GM19395 (cell line): Measurements from ENCODE around the gene EP300.
"Not testable (repeated sequence)": the region's sequence is repeated elsewhere in the genome, so short reads cannot be mapped to it uniquely, and the experiment has no call there.

Source experiments
- ATAC-seq: cut with Tn5 transposase; IDR thresholded peaks from one replicate; pipeline ENCODE4 v1.9.1; 2021; ENCODE audit warnings: mild to moderate bottlenecking, moderate library complexity; ENCODE audit not compliant: unreplicated experiment

Gene EP300

DNA sequence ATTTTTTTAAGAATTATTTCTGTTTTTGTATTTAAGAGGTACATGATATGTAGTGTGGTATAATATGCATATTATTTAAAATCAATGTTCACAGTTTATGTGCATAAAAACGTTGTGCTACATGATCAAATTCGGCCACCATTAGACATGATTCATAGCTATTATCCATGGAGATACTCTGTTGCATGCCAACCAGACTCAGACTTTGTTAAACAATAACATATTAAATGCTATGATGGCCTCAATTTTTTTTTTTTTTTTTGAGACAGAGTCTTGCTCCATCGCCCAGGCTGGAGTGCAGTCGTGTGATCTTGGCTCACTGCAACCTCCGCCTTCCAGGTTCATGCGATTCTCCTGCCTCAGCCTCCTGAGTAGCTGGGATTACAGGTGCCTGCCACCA is 53.5 kb downstream of the EP300 start:
- not testable (repeated sequence) for ATAC-seq

DNA sequence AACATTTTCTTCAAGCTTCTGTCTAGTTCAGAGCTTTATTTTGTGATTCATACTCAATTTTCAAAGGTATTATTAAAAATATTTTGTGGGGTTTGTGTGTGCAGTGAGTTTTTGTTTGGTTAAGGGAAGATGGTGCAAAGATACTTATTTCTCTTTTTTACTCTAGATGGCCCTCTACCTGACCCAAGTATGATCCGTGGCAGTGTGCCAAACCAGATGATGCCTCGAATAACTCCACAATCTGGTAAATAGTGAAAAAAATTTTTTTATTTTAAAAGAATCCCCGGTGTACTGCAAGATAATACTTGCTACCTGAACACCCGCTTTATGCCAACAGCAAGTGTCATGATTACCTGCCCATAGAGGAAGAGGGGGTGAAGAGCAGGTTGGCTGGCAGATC is 54.2 kb downstream of the EP300 start:
- ATAC-seq: no peak

DNA sequence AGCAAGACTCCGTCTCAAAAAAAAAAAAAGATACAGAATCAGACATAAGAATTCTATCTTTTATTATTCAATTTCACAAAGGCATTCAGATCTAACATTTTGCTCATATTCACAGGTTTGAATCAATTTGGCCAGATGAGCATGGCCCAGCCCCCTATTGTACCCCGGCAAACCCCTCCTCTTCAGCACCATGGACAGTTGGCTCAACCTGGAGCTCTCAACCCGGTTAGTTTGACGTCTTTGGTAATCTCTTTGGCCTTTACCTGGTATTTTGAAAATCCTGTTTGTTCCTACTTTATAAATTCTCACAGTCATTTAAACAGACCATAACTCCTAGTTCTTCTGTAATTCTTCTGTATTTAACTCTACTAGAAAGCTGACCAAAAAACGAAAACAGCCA is 55.3 kb downstream of the EP300 start:
- ATAC-seq: no peak

DNA sequence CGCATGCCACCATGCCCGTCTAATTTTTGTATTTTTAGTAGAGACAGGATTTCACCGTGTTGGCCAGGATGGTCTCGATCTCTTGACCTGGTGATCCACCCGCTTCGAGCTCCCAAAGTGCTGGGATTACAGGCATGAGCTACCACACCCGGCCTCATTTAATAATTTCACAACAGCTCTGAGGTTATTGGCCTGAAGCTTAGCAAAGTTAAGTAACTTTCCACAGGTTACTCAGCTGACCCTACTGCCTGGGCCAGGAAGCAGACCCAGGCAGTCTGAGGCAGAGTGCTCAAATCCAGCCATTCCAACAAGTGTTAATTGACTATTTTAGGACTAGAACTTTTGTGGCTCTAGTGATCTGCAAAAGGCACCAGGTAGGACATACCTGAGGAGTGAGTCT is 60.5 kb downstream of the EP300 start:
- ATAC-seq: no peak

DNA sequence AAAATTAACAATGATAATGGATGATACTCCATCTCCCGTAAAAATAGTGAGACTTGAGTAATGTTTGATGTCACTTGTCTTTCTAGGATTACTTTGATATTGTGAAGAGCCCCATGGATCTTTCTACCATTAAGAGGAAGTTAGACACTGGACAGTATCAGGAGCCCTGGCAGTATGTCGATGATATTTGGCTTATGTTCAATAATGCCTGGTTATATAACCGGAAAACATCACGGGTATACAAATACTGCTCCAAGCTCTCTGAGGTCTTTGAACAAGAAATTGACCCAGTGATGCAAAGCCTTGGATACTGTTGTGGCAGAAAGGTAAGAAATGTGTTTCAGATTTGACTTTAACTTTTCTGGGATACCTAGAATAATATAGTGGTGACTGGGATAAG is 64.7 kb downstream of the EP300 start:
- no peak for ATAC-seq

DNA sequence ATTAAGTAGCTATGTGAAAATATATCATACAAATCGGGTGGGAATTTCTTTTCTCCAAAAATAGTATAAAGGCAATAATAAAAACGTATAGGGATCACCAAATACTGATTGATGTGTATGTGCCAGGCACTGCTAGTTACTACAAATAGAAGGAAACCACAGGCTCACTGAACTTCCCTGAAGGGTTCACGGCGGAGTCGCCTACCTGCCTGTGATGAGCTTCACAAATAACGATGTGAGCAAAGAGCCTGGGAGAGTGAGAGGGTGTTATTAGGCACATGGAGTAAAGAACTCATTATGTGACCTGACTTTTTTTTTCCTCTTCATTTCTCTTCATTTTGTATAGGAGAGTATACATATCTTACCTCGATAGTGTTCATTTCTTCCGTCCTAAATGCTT is 76.8 kb downstream of the EP300 start:
- no peak for ATAC-seq

DNA sequence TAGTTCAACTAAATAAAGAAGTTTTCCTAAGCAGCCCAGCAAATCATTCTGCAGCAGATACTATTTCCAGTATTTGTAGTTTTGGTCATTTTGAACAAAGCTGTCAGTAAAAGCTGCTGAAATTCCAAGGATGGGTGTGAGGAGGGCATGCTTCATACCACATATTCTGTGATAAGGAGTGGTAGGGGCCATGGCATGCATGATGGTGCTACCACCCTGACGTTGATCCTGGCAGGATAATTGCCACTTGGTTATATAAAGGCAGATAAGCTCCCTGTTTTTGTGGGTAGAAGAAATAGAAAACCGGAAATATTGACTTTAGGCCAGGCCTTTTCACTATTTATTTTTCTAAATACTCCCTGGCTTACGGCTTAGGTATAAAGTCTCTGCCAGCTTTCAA is 79.6 kb downstream of the EP300 start:
- ATAC-seq: no peak

DNA sequence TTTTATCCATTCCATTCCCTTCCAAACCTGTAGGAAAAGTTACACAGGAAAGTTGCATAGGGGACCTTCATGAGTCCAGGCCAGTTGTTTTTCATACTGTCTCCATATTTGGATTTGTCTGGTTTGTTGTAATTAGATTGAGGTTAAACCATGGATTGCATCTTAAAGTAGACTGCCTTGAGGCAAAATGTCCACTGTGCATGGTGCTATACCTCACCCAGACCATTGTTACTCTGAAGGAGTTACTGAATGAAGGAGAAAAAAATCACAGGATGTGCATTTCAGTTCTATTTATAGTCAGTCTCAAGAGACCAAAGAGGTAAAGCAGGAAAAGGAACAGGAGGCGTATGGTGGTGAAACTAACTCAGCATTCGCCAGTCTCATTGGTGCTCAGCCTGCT is 83.2 kb downstream of the EP300 start:
- ATAC-seq: no peak

DNA sequence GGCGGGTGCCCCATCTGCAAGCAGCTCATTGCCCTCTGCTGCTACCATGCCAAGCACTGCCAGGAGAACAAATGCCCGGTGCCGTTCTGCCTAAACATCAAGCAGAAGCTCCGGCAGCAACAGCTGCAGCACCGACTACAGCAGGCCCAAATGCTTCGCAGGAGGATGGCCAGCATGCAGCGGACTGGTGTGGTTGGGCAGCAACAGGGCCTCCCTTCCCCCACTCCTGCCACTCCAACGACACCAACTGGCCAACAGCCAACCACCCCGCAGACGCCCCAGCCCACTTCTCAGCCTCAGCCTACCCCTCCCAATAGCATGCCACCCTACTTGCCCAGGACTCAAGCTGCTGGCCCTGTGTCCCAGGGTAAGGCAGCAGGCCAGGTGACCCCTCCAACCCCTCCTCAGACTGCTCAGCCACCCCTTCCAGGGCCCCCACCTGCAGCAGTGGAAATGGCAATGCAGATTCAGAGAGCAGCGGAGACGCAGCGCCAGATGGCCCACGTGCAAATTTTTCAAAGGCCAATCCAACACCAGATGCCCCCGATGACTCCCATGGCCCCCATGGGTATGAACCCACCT is 84.7 kb downstream of the EP300 start:
- no peak for ATAC-seq

DNA sequence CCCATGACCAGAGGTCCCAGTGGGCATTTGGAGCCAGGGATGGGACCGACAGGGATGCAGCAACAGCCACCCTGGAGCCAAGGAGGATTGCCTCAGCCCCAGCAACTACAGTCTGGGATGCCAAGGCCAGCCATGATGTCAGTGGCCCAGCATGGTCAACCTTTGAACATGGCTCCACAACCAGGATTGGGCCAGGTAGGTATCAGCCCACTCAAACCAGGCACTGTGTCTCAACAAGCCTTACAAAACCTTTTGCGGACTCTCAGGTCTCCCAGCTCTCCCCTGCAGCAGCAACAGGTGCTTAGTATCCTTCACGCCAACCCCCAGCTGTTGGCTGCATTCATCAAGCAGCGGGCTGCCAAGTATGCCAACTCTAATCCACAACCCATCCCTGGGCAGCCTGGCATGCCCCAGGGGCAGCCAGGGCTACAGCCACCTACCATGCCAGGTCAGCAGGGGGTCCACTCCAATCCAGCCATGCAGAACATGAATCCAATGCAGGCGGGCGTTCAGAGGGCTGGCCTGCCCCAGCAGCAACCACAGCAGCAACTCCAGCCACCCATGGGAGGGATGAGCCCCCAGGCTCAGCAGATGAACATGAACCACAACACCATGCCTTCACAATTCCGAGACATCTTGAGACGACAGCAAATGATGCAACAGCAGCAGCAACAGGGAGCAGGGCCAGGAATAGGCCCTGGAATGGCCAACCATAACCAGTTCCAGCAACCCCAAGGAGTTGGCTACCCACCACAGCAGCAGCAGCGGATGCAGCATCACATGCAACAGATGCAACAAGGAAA is 85.4 kb downstream of the EP300 start:
- ATAC-seq: no peak

DNA sequence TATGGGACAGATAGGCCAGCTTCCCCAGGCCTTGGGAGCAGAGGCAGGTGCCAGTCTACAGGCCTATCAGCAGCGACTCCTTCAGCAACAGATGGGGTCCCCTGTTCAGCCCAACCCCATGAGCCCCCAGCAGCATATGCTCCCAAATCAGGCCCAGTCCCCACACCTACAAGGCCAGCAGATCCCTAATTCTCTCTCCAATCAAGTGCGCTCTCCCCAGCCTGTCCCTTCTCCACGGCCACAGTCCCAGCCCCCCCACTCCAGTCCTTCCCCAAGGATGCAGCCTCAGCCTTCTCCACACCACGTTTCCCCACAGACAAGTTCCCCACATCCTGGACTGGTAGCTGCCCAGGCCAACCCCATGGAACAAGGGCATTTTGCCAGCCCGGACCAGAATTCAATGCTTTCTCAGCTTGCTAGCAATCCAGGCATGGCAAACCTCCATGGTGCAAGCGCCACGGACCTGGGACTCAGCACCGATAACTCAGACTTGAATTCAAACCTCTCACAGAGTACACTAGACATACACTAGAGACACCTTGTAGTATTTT is 86.1 kb downstream of the EP300 start:
- no peak for ATAC-seq

DNA sequence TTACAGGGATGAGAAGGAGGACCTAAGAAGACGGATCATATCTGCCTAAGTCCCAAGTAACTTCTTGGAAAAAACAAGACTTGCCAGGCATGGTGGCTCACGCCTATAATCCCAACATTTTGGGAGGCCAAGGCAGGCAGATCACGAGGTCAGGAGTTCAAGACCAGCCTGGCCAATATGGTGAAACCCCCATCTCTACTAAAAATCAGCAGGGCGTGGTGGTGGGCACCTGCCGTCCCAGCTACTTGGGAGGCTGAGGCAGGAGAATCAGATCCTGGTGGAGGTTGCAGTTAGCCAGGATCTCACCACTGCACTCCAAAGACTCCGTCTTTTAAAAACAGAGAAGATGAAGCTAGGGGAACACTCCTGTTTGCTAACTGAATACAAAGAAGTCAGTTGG is 88.0 kb downstream of the EP300 start:
- not testable (repeated sequence) for ATAC-seq

DNA sequence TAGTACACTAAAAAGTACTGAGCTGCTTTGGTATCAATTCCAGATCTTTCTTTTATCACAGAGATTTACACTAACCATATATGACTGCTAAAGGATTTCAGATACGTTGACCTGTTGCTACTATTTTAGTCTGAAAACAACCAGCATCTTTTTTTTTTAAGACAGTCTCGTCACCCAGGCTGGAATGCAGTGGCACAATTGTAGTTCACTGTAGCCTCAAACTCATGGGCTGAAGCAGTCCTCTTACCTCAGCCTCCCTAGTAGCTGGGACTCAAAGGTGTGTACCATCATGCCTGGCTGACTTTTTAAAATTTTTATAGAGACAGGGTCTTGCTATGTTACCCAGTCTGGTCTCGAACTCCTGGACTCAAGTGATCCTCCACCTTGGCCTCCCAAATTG is 88.5 kb downstream of the EP300 start:
- no peak for ATAC-seq

DNA sequence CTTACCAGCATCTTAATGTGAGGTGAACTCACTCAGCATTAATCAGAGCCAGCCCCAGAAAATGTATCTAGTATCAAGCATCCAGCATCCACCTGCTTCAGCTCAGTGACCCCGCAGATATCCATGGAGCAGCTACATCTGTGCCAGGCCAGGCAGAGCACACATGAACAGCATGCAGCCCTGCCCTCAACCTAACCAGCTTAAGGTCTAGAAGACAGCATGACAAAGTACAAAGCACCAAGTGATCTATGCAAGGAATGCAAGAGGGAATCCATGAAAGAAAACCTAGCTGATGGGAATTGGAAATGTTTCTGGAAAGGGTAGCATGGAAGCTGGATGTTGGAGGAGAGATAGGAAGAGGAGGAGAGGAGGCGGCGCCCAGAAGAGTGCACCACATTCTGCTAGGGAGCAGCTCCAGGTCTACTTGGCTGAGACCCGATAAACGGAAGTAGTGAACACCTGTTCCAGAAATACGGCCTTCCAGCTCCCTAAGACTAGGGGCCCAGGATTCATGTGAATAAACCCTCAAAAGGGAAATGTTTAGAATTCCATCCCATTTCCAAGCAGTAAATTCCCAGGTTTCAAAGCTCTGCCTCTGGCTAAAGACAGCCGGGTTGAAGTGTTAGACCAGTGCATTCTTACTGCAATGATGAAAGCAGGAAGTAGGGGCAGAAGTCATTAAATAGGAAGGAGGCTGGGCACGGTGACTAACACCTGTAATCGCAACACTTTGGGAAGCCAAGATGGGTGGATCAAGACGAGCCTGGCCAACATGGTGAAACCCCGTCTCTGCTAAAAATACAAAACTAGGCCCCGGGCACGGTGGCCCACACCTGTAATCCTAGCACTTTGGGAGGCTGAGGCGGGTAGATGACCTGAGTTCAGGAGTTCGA is 89.2 kb downstream of the EP300 start:
- no peak for ATAC-seq

DNA sequence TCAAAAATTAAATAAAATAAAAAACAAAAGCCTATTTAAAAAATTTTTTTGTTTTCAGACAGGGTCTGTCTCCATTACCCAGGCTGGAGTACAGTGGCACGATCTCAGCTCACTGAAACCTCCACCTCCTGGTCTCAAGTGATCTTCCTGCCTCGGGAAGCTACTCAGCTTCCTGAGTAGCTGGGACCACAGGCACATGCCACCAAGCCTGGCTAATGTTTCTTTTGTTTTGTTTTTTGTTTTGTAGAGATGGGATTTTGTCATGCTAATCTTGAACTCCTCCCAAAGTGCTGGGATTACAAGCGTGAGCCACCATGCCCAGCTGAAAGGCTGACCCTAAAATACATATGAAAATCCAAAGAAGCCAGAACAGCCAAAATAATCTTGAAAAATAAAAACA is 92.3 kb downstream of the EP300 start:
- ATAC-seq: no peak

DNA sequence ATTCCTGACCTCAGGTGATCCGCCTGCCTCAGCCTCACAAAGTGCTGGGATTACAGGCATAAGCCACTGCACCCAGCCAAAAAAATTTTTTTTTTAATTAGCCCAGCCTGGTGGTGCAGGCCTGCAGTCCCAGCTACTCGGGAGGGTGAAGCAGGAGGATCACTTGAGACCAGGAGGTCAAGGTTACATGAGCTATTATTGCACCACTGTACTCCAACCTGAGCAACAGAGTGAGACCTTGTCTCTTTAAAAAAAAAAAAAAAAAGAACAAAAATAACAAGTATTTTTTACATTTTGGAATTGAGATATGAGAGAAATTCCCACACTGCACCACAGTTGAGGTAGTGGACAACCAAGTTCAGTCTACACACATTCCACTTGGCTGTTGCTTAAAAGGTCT is 99.1 kb downstream of the EP300 start:
- ATAC-seq: no peak

DNA sequence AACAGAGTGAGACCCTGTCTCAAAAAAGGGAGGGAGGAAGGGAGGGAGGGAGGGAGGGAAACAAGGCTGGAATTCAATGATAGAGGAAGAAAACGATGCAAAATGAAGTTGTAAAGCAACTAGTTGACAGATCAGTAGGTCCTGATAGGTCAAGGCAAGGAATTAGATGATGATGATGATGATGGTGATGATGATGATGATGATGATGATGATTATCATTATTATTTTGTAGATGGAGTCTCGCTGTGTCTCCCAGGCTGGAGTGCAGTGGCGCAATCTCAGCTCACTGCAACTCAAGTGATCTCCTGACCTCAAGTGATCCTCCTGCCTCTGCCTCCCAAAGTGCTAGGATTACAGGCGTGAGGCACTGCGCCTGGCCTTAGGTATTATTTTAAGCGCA is 101.4 kb downstream of the EP300 start:
- ATAC-seq: no peak

DNA sequence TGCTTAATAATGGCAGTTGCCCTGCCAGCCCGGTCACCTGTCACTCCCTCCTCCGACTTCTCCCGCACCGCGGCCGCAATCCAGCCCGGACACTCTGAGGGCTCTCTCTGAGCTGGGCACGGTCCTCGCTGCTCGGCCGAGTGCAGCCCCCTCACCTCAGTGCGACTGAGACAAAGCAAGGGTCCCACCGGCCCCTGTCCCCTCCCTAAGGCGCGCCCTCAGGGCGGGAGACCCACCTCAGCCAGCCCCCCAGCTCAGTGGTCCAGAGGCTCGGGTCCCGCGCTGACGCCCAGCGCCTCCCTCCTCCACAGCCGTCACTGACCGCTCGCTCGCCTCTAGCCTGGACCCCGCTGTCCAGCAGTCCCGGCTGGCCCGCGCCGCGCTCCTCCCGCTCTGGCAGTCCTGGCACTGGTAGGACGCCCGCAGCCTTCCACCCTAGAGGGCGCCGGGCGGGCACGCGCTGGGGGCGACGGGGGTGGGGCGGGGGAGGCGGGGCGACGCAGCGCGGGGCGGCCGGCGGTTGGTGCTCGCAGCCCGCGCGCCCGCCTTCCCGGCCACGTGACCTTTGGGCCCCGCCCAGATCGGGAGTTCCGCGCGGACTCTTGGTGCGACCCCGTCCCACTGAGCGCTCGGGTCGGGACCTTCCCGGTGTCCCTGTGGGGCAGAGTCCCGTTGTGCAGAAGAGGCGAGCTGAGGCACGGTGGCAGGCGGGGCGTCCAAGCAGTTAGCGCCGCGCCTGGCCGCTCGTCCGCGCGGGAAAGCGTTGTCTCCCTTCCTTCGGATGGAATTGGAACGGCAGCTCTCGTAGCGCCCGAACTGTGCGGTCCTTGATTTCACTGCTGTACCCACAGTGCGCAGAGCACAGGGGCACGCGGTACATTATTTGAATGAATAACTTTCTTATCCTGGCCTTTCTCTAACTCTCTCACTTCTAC is 104.9 kb downstream of the EP300 start:
- ATAC-seq: peak; percentile 79

DNA sequence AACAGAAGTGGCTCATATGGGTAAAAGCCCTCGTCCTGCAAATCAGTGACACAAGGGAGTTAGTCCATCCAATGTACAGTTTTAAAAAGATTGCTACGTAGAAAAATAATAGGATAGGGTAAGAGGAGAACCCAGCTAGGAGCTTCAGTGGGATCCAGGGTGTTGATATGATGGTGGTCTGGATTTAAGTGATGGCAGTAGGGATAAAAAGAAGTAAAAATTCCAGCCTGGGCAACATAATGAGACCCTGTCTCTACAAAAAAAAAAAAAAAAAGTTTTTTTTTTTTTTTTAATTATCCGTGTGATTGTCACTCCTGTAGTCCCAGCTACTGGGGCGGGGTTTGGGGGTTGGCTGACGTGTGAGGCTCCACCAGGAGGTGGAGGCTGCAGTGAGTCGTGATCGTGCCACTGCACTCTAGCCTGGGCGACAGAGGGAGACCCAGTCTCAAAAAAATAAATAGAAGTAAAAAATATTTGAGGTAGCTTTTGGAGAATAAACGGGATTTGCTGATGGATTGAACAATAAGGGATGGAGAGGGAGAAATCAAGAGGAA is 105.7 kb downstream of the EP300 start:
- ATAC-seq: no peak

DNA sequence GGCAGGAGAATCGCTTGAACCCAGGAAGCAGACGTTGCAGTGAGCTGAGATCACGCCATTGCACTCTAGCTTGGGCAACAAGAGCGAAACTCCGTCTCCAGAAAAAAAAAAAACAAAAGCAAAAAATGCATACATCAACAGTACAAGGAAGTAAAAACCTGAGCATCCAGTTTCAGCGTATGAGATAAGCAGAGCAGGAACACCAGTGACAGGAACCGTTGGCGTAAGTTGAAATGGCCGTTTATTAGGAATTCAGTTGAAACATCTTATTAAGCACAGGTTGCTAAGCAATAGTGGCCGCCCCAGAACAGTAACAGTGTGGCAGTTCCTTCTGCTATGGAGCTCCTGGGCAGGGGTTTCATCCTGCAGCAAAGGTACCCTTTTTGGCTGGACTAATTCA is 108.7 kb downstream of the EP300 start:
- no peak for ATAC-seq
